Loucy (cell line): ENCODE data around the gene SLC12A5.

Source experiments
- EZH2phosphoT487 ChIP-seq: fragments of 200-600 bp; IDR thresholded peaks from 2 replicates; pipeline ENCODE4 v1.6.1; 2018; ENCODE audit warnings: antibody characterized with exemption, mild to moderate bottlenecking, moderate library complexity, borderline replicate concordance
- TF ChIP-seq, protein P1 (sequence below): fragments of 200-600 bp; sonication (generic); conservative IDR thresholded peaks from 2 replicates; pipeline ENCODE4 v1.5.1; 2014; ENCODE audit warnings: mild to moderate bottlenecking, antibody characterized with exemption, low read length

DNA sequence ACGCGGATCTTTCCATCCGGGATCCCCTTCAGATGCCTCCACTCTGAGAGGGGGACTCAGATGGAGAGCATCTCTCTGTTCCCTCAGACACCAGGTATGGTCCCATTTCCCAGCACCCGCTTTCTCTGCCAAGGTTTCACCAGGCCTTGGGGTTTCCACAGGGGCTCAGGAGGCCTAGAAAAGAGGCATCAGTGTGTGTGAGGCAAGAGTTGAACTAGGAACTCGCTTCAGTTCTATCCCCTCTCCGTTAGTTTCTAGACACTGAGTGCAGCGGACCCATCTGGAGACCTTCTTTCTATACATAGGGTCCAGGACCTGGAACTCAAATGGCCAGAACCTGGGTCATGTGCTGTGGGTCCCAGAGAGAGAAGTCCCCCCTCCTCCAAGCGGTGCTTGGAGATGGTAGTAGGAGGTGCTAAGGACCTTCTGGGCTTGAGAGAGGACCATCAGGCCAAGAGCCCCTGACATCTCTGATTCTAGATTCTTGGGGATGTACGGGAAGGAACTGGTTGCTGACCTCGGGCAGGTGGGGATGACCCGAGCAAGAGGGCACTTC lies 2.1 kb downstream of the SLC12A5 start:
- TF ChIP-seq, protein P1, sequence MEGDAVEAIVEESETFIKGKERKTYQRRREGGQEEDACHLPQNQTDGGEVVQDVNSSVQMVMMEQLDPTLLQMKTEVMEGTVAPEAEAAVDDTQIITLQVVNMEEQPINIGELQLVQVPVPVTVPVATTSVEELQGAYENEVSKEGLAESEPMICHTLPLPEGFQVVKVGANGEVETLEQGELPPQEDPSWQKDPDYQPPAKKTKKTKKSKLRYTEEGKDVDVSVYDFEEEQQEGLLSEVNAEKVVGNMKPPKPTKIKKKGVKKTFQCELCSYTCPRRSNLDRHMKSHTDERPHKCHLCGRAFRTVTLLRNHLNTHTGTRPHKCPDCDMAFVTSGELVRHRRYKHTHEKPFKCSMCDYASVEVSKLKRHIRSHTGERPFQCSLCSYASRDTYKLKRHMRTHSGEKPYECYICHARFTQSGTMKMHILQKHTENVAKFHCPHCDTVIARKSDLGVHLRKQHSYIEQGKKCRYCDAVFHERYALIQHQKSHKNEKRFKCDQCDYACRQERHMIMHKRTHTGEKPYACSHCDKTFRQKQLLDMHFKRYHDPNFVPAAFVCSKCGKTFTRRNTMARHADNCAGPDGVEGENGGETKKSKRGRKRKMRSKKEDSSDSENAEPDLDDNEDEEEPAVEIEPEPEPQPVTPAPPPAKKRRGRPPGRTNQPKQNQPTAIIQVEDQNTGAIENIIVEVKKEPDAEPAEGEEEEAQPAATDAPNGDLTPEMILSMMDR, result no peak
- no peak for TF ChIP-seq EZH2phosphoT487
